Thymus (tissue), 11 donors: ENCODE data around the gene DCAF5. TPM values are rescaled to one million over a fixed set of nuclear protein-coding genes. Genes with fewer than 3 reads are reported as not detected.
"Not testable (repeated sequence)": the region's sequence is repeated elsewhere in the genome, so short reads cannot be mapped to it uniquely, and the experiment has no call there.

Experiments
- DNase-seq, 9 donors: peaks; one replicate each; pipeline ENCODE4 v3.0.0-alpha.2; 2013; ENCODE audit warnings: low spot score in 9 of 9, low read depth in 6 of 9, missing footprints in 1 of 9
- H3K27ac ChIP-seq, 2 donors: one replicate each; pipeline ENCODE4 v1.5.1; 2013; ENCODE audit warnings: control low read depth in 1 of 2, low read depth in 1 of 2, low read length in 1 of 2, mild to moderate bottlenecking in 1 of 2, moderate library complexity in 1 of 2
- H3K27me3 ChIP-seq, 2 donors: one replicate each; pipeline ENCODE4 v1.5.1; 2013; ENCODE audit warnings: low read length in 1 of 2; ENCODE audit not compliant: control insufficient read depth in 2 of 2, insufficient read depth in 1 of 2
- H3K36me3 ChIP-seq, 2 donors: one replicate each; pipeline ENCODE4 v1.5.1; 2013; ENCODE audit warnings: low read length in 1 of 2, mild to moderate bottlenecking in 1 of 2, moderate library complexity in 1 of 2; ENCODE audit not compliant: control insufficient read depth in 2 of 2, insufficient read depth in 2 of 2
- H3K4me1 ChIP-seq, 2 donors: one replicate each; pipeline ENCODE4 v1.5.1; 2013; ENCODE audit warnings: low read length in 2 of 2; ENCODE audit not compliant: control insufficient read depth in 2 of 2, insufficient read depth in 2 of 2
- H3K4me3 ChIP-seq, 2 donors: one replicate each; pipeline ENCODE4 v1.5.1; 2013; ENCODE audit warnings: low read length in 2 of 2, control low read depth in 1 of 2, mild to moderate bottlenecking in 1 of 2
- H3K9me3 ChIP-seq, 2 donors: one replicate each; pipeline ENCODE4 v1.5.1; 2013; ENCODE audit warnings: low read length in 1 of 2, mild to moderate bottlenecking in 1 of 2; ENCODE audit not compliant: control insufficient read depth in 2 of 2, insufficient read depth in 1 of 2
- WGBS: extraction: QIAGEN DNeasy Blood & Tissue Kit; methylation state at CpG from one replicate; pipeline ENCODE4 v1.1.7; 2013; 5-methylcytosine and 5-hydroxymethylcytosine counted together
- polyA plus RNA-seq: library from polyadenylated mRNA; stranded (reverse); fragments of 200-250 nt; gene quantifications from one replicate; pipeline ENCODE4 v1.2.3, GENCODE V29; 2013
- total RNA-seq: library from RNA; stranded (reverse); fragments of 120-200 nt; gene quantifications from one replicate; pipeline ENCODE4 v1.2.4, GENCODE V29; 2013
- donor health status: healthy.

DCAF5 gene
- total and polyA plus RNA-seq, 2 donors, result 13.5 to 26.6 TPM

DNA sequence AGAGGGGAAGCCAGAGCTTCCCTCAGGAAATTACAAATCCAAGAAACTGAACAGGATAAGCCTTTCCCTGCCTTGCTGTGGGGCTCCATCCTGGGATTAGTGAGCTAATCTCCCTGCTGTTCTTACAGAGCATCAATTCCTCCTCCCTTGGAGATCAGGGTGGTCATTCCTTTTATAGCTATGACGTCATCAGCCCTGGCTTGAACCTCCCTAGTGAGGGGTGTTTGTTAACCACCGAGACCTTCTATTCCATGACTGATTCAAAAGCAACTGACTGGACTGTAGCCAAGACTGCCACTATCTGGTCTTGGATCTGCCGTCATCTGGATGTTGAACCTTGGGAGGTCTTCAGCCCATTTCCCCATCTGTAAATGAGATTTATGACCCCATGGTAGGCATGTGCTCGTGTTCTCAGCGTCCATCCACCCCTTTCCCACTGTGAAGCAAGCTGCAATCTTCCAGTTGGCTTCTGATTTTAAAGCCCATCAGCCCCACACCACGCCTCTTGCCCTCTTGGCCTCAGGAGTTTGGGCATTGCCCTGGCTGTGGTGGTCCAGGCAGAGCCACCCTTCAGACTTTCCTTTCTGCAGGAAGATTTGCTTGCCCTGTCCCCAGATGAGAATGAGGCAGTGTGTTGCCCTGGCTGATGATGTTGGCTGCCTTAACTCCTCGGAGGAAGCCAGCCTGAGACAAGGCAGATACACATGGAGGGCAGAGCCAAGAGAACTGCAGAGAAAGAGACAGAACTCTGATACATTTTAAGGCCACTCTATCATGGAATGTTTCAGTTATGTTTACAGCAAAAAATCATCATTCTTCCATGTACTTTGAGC, 114.2 kb downstream of the DCAF5 start:
- H3K27ac ChIP-seq, result no peak overlapping the region
- H3K4me3 ChIP-seq, result no peak overlapping the region
- H3K36me3 ChIP-seq, result no peaks in the 10 kb centered on the region
- no peak for DNase-seq
- peaks cover 0 to 42% of the 10 kb centered on the region in 2 donors for H3K27me3 ChIP-seq
- peaks cover 0 to 4% of the 10 kb centered on the region in 2 donors for H3K4me1 ChIP-seq
- WGBS, result 53% methylated on average over 7 of the region's 7 CpGs
- H3K9me3 ChIP-seq, result no peaks in the 10 kb centered on the region

DNA sequence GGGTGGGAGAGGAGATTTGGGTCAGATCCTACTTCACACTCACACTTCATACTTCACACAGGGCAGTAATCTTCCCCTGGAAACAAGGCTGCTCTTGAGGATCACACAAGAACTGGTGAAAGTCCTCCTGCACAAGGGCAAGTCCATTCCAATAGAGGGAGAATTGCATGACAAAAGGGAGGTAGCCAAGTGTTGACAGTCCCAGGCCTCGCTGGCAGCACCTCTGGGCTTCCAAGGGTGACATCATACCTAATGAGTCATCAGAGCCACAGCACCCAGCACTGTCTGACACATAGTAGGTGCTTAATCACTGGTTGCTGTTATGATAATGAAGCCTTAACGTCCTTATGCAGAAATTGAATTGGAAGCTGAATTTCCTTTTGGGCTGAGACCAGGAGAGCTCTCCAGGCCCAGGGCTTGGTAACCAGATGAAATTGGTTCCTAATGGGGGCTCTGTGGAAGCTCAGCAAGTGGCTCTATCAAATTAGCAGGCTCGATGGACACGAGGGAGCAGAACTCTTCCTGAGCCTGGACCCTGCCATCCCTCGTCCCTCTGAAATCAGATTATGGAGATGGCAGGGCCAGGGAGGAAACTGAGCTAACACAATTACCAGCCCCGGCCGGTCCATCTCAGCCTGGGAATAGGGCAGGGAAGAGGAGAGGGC, 115.0 kb downstream of the DCAF5 start:
- Histone ChIP-seq H3K36me3 (no peaks in the 10 kb centered on the region), H3K9me3 (no peaks in the 10 kb centered on the region), H3K27ac (no peak overlapping the region), H3K4me1 (peaks cover 0 to 2% of the 10 kb centered on the region in 2 donors), H3K27me3 (peaks cover 0 to 35% of the 10 kb centered on the region in 2 donors), H3K4me3 (no peak overlapping the region)
- DNase-seq, result no peak
- 85% methylated on average over 7 of the region's 7 CpGs for WGBS

DNA sequence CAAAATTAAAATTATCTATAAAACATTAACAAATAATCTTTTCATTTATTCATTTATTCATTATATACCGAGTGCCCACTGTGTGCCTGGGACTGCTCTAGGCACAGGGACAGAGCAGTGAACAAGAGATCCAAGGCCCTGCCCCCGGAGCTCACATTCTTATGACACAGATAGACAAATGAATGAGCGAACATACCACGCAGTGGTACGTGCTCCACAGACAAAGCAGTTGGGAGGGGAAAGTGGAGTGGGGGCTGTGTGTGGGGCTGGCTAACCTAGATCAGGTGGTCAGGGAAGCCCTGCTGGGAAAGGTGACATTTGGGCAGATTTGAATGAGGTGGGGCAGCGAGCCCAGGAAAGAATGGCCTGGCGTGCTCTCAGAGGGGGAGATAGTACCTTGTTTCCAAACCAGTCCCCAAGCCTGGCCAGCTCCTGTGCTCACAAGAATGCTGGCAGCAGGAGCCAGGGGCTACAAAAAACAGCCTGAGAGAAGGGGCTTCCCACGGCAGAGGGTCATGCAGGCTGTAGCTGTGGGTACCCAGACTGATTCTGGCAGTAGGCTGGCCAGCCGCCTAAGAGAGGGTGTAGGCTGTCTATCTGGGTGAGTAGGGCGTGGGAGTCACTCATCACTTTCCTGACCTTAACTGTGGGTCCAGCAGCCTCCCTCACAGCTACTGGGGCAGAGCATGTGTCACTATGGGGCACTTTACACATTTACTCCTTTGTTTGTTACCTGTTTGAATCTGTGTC, 116.0 kb downstream of the DCAF5 start:
- 96% methylated on average over 10 of the region's 10 CpGs for WGBS
- Histone ChIP-seq H3K27ac (no peak overlapping the region), H3K27me3 (peaks cover 0 to 27% of the 10 kb centered on the region in 2 donors), H3K4me3 (no peak overlapping the region), H3K4me1 (no peaks in the 10 kb centered on the region), H3K9me3 (no peaks in the 10 kb centered on the region), H3K36me3 (no peaks in the 10 kb centered on the region)
- no peak for DNase-seq

DNA sequence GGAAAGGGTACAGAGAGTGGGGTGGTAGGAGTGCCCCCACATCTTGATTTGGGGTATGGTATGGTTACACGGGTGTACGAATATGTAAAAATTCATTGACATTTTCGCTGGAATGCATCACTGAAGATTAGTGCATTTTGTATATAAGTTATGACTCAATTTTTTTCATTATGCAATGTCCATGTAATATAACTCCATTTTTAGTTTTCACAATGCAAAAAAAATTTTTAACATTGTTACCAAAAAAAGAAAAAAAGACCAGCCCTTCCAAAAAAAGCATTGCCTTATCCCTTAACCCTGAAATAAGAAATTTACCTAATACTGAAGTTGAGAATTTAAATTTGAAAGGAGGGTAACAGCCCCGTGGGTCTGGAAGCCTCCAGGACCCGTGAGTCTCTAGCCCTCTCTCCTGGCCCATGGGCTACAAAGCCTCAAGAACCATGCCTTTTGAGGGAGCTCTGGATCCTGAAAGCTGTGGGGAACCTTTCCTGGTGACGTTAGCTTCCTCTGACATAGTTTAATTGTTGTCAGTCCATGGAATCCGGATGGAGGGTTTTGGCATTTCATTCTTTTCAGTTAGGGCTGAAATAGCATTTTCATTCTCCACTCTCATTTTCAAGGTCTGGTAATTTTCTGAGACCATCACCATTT, 118.2 kb downstream of the DCAF5 start:
- WGBS, result 90% methylated on average over 7 of the region's 7 CpGs
- Histone ChIP-seq H3K9me3 (no peaks in the 10 kb centered on the region), H3K36me3 (no peaks in the 10 kb centered on the region), H3K4me1 (no peaks in the 10 kb centered on the region), H3K27me3 (peaks cover 0 to 18% of the 10 kb centered on the region in 2 donors), H3K4me3 (no peak overlapping the region), H3K27ac (no peak overlapping the region)
- no peak for DNase-seq

DNA sequence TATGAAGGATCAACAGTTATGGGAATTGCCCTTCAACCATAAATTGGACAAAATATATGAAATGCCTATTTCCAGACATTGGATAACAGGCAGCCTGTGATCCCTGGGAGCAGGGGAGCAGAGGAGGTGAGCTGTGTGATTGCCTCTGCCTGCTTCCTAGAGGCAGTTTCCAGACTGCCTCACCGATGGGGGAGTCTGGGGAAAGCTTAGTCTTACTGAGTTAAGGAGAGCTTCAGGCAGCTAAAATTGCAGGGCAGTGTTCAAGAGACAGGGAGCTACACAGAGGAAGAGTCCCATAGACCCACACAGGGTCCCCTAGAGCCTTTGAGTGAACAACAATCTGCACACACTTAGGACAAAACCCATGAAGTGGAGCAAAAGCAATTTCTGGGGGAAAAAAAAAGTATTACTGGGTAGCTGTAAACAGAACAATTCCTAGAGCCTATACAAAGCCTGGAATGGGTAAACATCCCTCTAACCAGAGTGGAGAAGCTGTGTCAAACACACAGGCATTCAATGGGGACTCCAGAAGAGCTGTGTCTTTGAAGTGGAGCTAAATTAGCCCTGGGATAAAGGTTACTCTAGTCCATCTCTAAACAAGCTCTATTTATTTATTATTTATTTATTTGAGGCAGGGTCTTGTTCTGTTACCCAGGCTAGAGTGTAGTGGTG, 125.5 kb downstream of the DCAF5 start:
- Histone ChIP-seq H3K4me1 (no peaks in the 10 kb centered on the region), H3K27me3 (no peaks in the 10 kb centered on the region), H3K36me3 (no peaks in the 10 kb centered on the region), H3K9me3 (no peaks in the 10 kb centered on the region), H3K27ac (no peak overlapping the region), H3K4me3 (no peak overlapping the region)
- DNase-seq, result no peak
- WGBS, result 53% methylated on average over 1 of the region's 1 CpG

DNA sequence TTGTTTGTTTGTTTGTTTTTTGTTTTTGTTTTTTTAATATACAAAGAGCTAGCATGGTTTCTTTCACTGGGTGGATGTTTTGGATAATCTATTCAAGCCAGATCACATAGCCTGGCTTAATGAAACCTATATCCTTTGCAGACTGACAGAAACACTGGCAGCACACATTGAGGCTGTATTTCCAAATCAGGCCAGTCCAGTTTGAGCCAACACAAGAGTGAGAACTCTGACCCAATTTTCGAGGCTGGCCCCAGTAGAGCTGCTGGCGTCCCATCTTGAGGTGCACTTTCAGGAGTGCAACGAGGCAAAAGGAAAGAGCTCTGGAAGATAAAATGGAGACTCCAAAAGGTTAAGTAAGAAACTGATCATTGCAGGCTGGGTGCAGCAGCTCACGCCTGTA, 129.9 kb downstream of the DCAF5 start:
- Histone ChIP-seq H3K9me3 (no peaks in the 10 kb centered on the region), H3K4me3 (no peak overlapping the region), H3K27me3 (no peaks in the 10 kb centered on the region), H3K36me3 (no peaks in the 10 kb centered on the region), H3K27ac (no peak overlapping the region), H3K4me1 (no peaks in the 10 kb centered on the region)
- 99% methylated on average over 4 of the region's 4 CpGs for WGBS
- no peak for DNase-seq

DNA sequence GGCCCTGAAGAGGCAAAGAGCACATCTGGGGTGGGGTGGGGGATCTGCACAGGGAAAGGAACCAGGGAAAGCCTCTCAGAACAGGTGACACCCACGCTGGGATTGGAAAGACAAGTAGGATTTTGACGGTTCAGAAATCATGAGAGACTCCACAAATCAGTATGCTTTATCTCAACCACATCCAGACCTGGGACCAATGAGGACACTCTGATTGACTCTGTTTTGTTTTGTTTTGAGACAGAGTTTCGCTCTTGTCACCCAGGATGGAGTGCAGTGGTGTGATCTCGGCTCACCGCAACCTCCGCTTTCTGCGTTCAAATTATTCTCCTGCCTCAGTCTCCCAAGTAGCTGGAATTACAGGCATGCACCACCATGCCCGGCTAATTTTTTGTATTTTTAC, 130.8 kb downstream of the DCAF5 start:
- H3K36me3 ChIP-seq, H3K27ac ChIP-seq, H3K4me1 ChIP-seq, DNase-seq, H3K4me3 ChIP-seq, H3K9me3 ChIP-seq, H3K27me3 ChIP-seq: not testable (repeated sequence)
- WGBS, result 92% methylated on average over 8 of the region's 8 CpGs

DNA sequence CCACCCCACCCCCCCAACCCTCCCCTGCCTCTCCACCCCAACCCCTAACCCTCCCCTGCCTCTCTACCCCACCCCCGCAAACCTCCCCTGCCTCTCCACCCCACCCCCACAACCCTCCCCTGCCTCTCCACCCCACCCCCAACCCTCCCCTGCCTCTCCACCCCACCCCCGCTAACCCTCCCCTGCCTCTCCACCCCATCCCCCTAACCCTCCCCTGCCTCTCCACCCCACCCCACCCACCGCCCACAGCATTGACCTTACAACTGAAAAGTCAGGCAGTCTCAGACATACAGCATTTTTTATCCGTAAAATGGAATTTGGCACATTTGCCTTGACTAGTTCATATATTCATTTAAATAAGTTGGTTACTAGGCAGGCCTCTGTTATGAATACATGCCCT, 135.2 kb downstream of the DCAF5 start:
- Histone ChIP-seq H3K4me1 (no peaks in the 10 kb centered on the region), H3K9me3 (no peaks in the 10 kb centered on the region), H3K4me3 (no peak overlapping the region), H3K36me3 (no peaks in the 10 kb centered on the region), H3K27ac (no peak overlapping the region), H3K27me3 (no peaks in the 10 kb centered on the region)
- no peak for DNase-seq
- 95% methylated on average over 4 of the region's 4 CpGs for WGBS
